B cell (primary cell): Measurements from ENCODE around the gene TMCO1. TPM values are rescaled to one million over a fixed set of nuclear protein-coding genes. Genes with fewer than 3 reads are reported as not detected.

Experiments used
- ATAC-seq: fragments of 200-7000 bp; cut with Tn5 transposase; one replicate; pipeline ENCODE4 v1.10.0; 2021; ENCODE audit warnings: low read depth, mild to moderate bottlenecking, moderate number of reproducible peaks, moderate library complexity
- CTCF ChIA-PET: fragments of 350-600 bp; sonication (Branson Sonifier 250); formaldehyde crosslinking; loops from one replicate; lab custom pipeline; 2021; ENCODE audit warnings: antibody characterized with exemption, inconsistent platforms; lab: Charles Lee
- POLR2A ChIA-PET: fragments of 350-600 bp; sonication (Branson Sonifier 250); formaldehyde crosslinking; loops from one replicate; lab custom pipeline; 2021; ENCODE audit warnings: antibody characterized with exemption; lab: Charles Lee
- DNase-seq: peaks from one replicate; pipeline ENCODE4 v3.0.0; 2013
- H2AFZ ChIP-seq: 2 replicates; pipeline ENCODE4 v1.6.1; 2012; ENCODE audit warnings: mild to moderate bottlenecking, low read depth, low read length; ENCODE audit not compliant: insufficient read depth, poor library complexity, severe bottlenecking
- H3K27ac ChIP-seq, 2 donors: 1 replicate in 1 of 2; 2 replicates in 1 of 2; pipeline ENCODE4 v1.5.1; 2012 to 2013; ENCODE audit warnings: low read length in 2 of 2, mild to moderate bottlenecking in 2 of 2, moderate library complexity in 1 of 2
- H3K27me3 ChIP-seq, 4 experiments: fragments of 200-600 bp in 1 of 4; sonication (generic) in 1 of 4; replicated peaks in 1 of 4; 1 replicate in 2 of 4; 2 replicates in 2 of 4; pipeline versions ENCODE4 v1.6.1 to v1.7.0; 2013 to 2016; ENCODE audit warnings: low read length in 3 of 4, mild to moderate bottlenecking in 2 of 4, mixed read lengths in 1 of 4, moderate library complexity in 1 of 4; ENCODE audit not compliant: insufficient read depth in 4 of 4, control insufficient read depth in 3 of 4; ENCODE audit errors: control extremely low read depth in 1 of 4
- H3K36me3 ChIP-seq, 2 experiments: replicated peaks in 1 of 2; 1 replicate in 1 of 2; 2 replicates in 1 of 2; pipeline versions ENCODE4 v1.6.1 to v1.7.1; 2013; ENCODE audit warnings: low read length in 1 of 2; ENCODE audit not compliant: insufficient read depth in 2 of 2, control insufficient read depth in 1 of 2; ENCODE audit errors: control extremely low read depth in 1 of 2, extremely low read depth in 1 of 2
- H3K4me1 ChIP-seq, 2 donors: fragments of 200-600 bp in 1 of 2; sonication (generic) in 1 of 2; 1 replicate in 1 of 2; 2 replicates in 1 of 2; pipeline versions ENCODE4 v1.5.1 to v1.6.1; 2013 to 2017; ENCODE audit warnings: low read length in 2 of 2; ENCODE audit not compliant: control insufficient read depth in 2 of 2, insufficient read depth in 2 of 2
- H3K4me2 ChIP-seq: replicated peaks from 2 replicates; pipeline ENCODE3; 2012; ENCODE audit warnings: mild to moderate bottlenecking, low read depth, low read length; ENCODE audit not compliant: poor library complexity, severe bottlenecking
- H3K4me3 ChIP-seq, 5 experiments: fragments of 200-600 bp in 1 of 5; sonication (generic) in 1 of 5; 1 replicate in 3 of 5; 2 replicates in 2 of 5; pipeline versions ENCODE4 v1.5.1 to v1.7.0; 2011 to 2016; ENCODE audit warnings: low read length in 4 of 5, mild to moderate bottlenecking in 4 of 5, low read depth in 2 of 5, control low read depth in 1 of 5, moderate library complexity in 1 of 5; ENCODE audit not compliant: insufficient read depth in 1 of 5; ENCODE audit errors: control extremely low read depth in 1 of 5, extremely low read depth in 1 of 5
- H3K79me2 ChIP-seq: fragments of 200-600 bp; sonication (generic); one replicate; pipeline ENCODE4 v1.6.0; 2016; ENCODE audit warnings: low read length; ENCODE audit not compliant: control insufficient read depth, insufficient read depth
- H3K9ac ChIP-seq: fragments of 200-600 bp; sonication (generic); 2 replicates; pipeline ENCODE4 v1.6.1; 2017; ENCODE audit warnings: mild to moderate bottlenecking, low read length, moderate library complexity
- H3K9me3 ChIP-seq, 3 donors: one replicate each; pipeline versions ENCODE4 v1.6.1 to v1.7.1; 2013; ENCODE audit warnings: low read length in 2 of 3; ENCODE audit not compliant: control insufficient read depth in 2 of 3, insufficient read depth in 1 of 3; ENCODE audit errors: control extremely low read depth in 1 of 3
- H4K20me1 ChIP-seq: 2 replicates; pipeline ENCODE4 v1.6.0; 2012; ENCODE audit warnings: mild to moderate bottlenecking, low read length; ENCODE audit not compliant: insufficient read depth, control insufficient read depth, poor library complexity, severe bottlenecking
- H3K27ac Mint-ChIP-seq: one replicate; pipeline ENCODE4 v1.8.0; 2021; ENCODE audit warnings: mixed read lengths
- H3K27me3 Mint-ChIP-seq: one replicate; pipeline ENCODE4 v1.8.0; 2021; ENCODE audit warnings: mixed read lengths
- H3K4me1 Mint-ChIP-seq: one replicate; pipeline ENCODE4 v1.8.0; 2021; ENCODE audit warnings: mixed read lengths
- H3K4me3 Mint-ChIP-seq: one replicate; pipeline ENCODE4 v1.8.0; 2021; ENCODE audit warnings: mixed read lengths
- H3K9me3 Mint-ChIP-seq: one replicate; pipeline ENCODE4 v1.8.0; 2022; ENCODE audit warnings: mixed read lengths; ENCODE audit not compliant: insufficient read depth
- EZH2 ChIP-seq: IDR thresholded peaks from 2 replicates; pipeline ENCODE4 v1.6.1; 2012; ENCODE audit warnings: borderline replicate concordance, low read depth, mild to moderate bottlenecking, moderate library complexity, low read length; ENCODE audit not compliant: insufficient read depth, poor library complexity, severe bottlenecking
- WGBS: methylation state at CpG from one replicate; pipeline ENCODE4 v1.1.5; 2013; ENCODE audit warnings: missing lambda C conversion rate; ENCODE audit not compliant: insufficient coverage; 5-methylcytosine and 5-hydroxymethylcytosine counted together
- intact Hi-C: fragments of 100-400 bp; cut with micrococcal nuclease; formaldehyde crosslinking; loops from one replicate; pipeline ENCODE4 v1.10.0; 2022
- polyA plus RNA-seq: library from polyadenylated mRNA; depleted of rRNA; stranded (reverse); fragments of >200 nt; gene quantifications from 2 replicates; pipeline ENCODE4 v1.2.3, GENCODE V29; 2012
- total RNA-seq, 2 donors: library from RNA; stranded (reverse); fragments of 120-200 nt in 1 of 2; gene quantifications; 1 replicate in 1 of 2; 2 replicates in 1 of 2; pipeline versions ENCODE4 v1.2.3 to v1.2.4, GENCODE V29; 2013 to 2022
- TF ChIP-seq, protein P1 (sequence below): fragments of 200-600 bp; IDR thresholded peaks from one replicate; pipeline ENCODE4 v1.8.0; 2022; ENCODE audit warnings: antibody characterized with exemption, mild to moderate bottlenecking

TMCO1 gene
- total and polyA plus RNA-seq, 2 donors (not counting 1 experiment from before 2014, with no cell fraction given) = 16.1 to 39.5 TPM

DNA sequence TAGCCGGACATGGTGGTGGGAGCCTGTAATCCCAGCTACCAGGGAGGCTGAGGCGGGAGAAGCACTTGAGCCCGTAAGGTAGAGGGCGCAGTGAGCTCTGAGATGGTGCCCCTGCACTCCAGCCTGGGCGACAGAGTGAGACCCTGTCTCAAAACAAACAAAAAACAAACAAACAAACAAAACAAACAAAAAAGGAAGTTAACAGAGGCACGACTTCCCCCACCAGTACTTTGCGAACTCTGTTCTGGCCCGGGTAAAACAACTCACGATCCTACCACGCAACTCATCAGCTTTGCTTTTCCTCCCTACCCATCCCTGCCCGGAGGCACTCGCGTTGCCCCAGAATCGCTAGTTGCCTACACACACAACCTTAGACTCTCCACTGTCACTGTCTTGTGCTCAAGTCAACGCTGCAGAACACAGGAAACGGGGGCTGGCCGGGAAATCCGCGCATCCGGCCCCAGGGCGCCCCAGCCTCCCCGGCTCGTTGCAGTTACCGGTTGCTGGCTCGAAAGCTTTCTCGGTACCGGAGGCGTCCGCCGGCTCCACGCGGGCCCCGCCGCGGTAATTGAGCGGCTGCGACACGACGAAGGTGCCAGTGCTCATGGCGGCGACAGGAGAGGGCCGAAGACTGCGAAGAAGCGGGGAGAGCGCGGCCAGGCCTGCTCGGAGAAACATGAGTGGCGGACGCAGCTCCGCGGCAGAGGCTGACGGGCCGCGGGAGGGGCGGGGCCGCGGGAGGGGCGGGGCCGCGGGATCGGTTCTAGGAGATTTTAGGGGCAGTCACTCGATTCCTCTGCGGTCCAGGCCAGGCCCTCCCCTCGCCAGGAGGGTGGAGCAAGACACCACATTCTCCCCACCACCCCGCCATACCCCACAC is 70.5 kb downstream of the TMCO1 start, which contains the start of gene ALDH9A1:
TSS of gene ALDH9A1 (minus strand) at position 682 of the 880 bp plus-strand sequence. CDS start at position 678, 4 bp downstream.
- ChIA-PET POLR2A (interaction anchor here (0.8 to 1.4 kb wide), 3 partner anchors 38 to 71 kb away, joined by 3 to 4 read pairs (median 3); partner anchors contain the start of gene MGST3), CTCF (interaction anchor here (0.8 to 1.3 kb wide), 7 partner anchors 12 to 217 kb away, joined by 3 to 8 read pairs (median 4); partner anchors contain the start of genes TMCO1 and UCK2)
- peak; percentile 89 for DNase-seq
- Mint-ChIP-seq H3K9me3 (no peaks in the 10 kb centered on the region), H3K4me1 (peaks cover 25% of the 10 kb centered on the region), H3K27me3 (peaks cover 3% of the 10 kb centered on the region), H3K27ac (peak within 1 kb of the TSS; percentile 91), H3K4me3 (peak within 1 kb of the TSS; percentile 92)
- peak; percentile 89 for ATAC-seq
- intact Hi-C loops = loop anchor here (1.0 to 5.0 kb wide), 6 partner anchors 67 to 305 kb away; partner anchors contain the start of genes MGST3 and TMCO1
- peak within 1 kb of the TSS; percentile 94 for H3K9ac ChIP-seq
- under 1% methylated on average over 65 of the region's 65 CpGs for WGBS
- peak within 1 kb of the TSS; percentile 90 to 92 for H3K27ac ChIP-seq
- H3K79me2 ChIP-seq = peaks cover 55% of the 10 kb centered on the region
- H3K4me2 ChIP-seq = peak within 1 kb of the TSS; percentile 94
- H3K4me1 ChIP-seq = peaks cover 15 to 18% of the 10 kb centered on the region in 2 donors
- H2AFZ ChIP-seq = peak within 1 kb of the TSS; percentile 100
- H3K27me3 ChIP-seq = peaks cover 0 to 4% (median 0%) of the 10 kb centered on the region in 4 experiments
- no peaks in the 10 kb centered on the region for H3K9me3 ChIP-seq
- no peak for TF ChIP-seq EZH2
- TF ChIP-seq, protein P1, sequence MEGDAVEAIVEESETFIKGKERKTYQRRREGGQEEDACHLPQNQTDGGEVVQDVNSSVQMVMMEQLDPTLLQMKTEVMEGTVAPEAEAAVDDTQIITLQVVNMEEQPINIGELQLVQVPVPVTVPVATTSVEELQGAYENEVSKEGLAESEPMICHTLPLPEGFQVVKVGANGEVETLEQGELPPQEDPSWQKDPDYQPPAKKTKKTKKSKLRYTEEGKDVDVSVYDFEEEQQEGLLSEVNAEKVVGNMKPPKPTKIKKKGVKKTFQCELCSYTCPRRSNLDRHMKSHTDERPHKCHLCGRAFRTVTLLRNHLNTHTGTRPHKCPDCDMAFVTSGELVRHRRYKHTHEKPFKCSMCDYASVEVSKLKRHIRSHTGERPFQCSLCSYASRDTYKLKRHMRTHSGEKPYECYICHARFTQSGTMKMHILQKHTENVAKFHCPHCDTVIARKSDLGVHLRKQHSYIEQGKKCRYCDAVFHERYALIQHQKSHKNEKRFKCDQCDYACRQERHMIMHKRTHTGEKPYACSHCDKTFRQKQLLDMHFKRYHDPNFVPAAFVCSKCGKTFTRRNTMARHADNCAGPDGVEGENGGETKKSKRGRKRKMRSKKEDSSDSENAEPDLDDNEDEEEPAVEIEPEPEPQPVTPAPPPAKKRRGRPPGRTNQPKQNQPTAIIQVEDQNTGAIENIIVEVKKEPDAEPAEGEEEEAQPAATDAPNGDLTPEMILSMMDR = peak; percentile 24
- H4K20me1 ChIP-seq = no peaks in the 10 kb centered on the region
- peak within 1 kb of the TSS; percentile 73 to 96 (median 95) for H3K4me3 ChIP-seq
- peaks cover 0 to 3% of the 10 kb centered on the region in 2 experiments for H3K36me3 ChIP-seq
